ENCODE results near the gene ATP2C2.

DNA sequence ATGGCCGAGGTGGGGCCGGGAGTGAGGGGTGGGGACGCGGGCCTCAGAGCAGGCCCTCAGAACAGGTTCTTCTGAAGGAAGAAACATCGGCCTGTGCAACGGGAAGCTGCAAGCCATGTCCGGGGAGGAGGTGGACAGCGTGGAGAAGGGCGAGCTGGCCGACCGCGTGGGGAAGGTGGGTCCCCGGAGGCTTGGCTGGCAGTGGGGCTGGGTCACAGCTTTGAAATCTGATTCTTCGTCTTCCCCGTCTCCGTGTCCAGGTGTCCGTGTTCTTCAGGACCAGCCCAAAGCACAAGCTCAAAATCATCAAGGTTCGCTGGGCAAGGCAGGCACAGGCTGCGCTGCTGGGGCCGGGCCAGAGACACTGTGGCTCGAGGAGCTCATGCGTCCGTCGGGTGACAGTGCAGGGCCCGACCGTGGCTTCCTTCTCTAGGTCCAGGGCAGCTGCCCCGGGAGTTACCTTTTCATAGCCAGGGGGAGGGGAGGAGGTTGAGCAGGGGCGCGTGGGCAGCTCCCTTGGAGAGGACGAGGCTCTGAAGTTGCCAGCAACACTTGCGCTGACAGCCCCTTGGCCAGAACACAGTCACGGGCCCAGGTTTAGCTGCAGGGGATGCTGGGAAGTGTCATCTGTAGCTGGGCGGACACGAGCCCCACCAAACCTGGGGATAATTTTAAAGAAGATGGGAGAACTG lies 84.9 kb downstream of the ATP2C2 start:
- TF ChIP-seq, protein P1, sequence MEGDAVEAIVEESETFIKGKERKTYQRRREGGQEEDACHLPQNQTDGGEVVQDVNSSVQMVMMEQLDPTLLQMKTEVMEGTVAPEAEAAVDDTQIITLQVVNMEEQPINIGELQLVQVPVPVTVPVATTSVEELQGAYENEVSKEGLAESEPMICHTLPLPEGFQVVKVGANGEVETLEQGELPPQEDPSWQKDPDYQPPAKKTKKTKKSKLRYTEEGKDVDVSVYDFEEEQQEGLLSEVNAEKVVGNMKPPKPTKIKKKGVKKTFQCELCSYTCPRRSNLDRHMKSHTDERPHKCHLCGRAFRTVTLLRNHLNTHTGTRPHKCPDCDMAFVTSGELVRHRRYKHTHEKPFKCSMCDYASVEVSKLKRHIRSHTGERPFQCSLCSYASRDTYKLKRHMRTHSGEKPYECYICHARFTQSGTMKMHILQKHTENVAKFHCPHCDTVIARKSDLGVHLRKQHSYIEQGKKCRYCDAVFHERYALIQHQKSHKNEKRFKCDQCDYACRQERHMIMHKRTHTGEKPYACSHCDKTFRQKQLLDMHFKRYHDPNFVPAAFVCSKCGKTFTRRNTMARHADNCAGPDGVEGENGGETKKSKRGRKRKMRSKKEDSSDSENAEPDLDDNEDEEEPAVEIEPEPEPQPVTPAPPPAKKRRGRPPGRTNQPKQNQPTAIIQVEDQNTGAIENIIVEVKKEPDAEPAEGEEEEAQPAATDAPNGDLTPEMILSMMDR (IDR thresholded peaks at IDR 0.05): no peak
- TF ChIP-seq POLR2A (IDR thresholded peaks at IDR 0.05): no peak
